Dendritic cell treated with granulocyte-macrophage colony-stimulating factor and Interleukin-4, amounts not matched to agents 40 ng/mL and 50 ng/mL, for 4 days (primary cell): ENCODE data around the gene FASN.

Source experiments
- H3K27ac Mint-ChIP-seq: one replicate; pipeline ENCODE4 v1.8.0; 2022; ENCODE audit warnings: mild to moderate bottlenecking, mixed read lengths
- H3K27me3 Mint-ChIP-seq: one replicate; pipeline ENCODE4 v1.8.0; 2022; ENCODE audit warnings: mild to moderate bottlenecking, mixed read lengths
- H3K36me3 Mint-ChIP-seq: one replicate; pipeline ENCODE4 v1.8.0; 2022; ENCODE audit warnings: low read depth, mixed read lengths
- H3K4me1 Mint-ChIP-seq: one replicate; pipeline ENCODE4 v1.8.0; 2022; ENCODE audit warnings: low read depth, mixed read lengths
- H3K4me3 Mint-ChIP-seq: one replicate; pipeline ENCODE4 v1.8.0; 2022; ENCODE audit warnings: mild to moderate bottlenecking, moderate library complexity, mixed read lengths
- H3K9me3 Mint-ChIP-seq: one replicate; pipeline ENCODE4 v1.8.0; 2022; ENCODE audit warnings: mixed read lengths
- intact Hi-C: fragments of 100-400 bp; cut with micrococcal nuclease; formaldehyde crosslinking; loops from one replicate; pipeline ENCODE4 v1.15.0; 2022

Gene FASN

GRCh38 chr17:82083533-82084359 lies 14.3 kb downstream of the FASN start:
- Mint-ChIP-seq H3K36me3 (peaks cover 100% of the 10 kb centered on the region), H3K4me1 (no peaks in the 10 kb centered on the region), H3K27ac (no peak overlapping the region), H3K4me3 (no peak overlapping the region), H3K9me3 (no peaks in the 10 kb centered on the region), H3K27me3 (no peaks in the 10 kb centered on the region)
- intact Hi-C loops, result no loop called here

GRCh38 chr17:82083009-82083408 lies 15.0 kb downstream of the FASN start:
- no peaks in the 10 kb centered on the region for H3K27me3 Mint-ChIP-seq
- H3K4me1 Mint-ChIP-seq, result peaks cover 3% of the 10 kb centered on the region
- H3K36me3 Mint-ChIP-seq, result peaks cover 100% of the 10 kb centered on the region
- intact Hi-C loops, result no loop called here
- H3K27ac Mint-ChIP-seq, result no peak overlapping the region
- no peaks in the 10 kb centered on the region for H3K9me3 Mint-ChIP-seq
- no peak overlapping the region for H3K4me3 Mint-ChIP-seq

GRCh38 chr17:82082456-82082855 lies 15.6 kb downstream of the FASN start:
- intact Hi-C loops, result no loop called here
- Mint-ChIP-seq H3K27me3 (no peaks in the 10 kb centered on the region), H3K4me3 (no peak overlapping the region), H3K4me1 (peaks cover 5% of the 10 kb centered on the region), H3K9me3 (no peaks in the 10 kb centered on the region), H3K36me3 (peaks cover 100% of the 10 kb centered on the region), H3K27ac (no peak overlapping the region)

GRCh38 chr17:82081966-82082365 lies 16.1 kb downstream of the FASN start:
- no peaks in the 10 kb centered on the region for H3K27me3 Mint-ChIP-seq
- no peak overlapping the region for H3K27ac Mint-ChIP-seq
- H3K4me1 Mint-ChIP-seq, result peaks cover 5% of the 10 kb centered on the region
- H3K4me3 Mint-ChIP-seq, result no peak overlapping the region
- intact Hi-C loops, result no loop called here
- H3K36me3 Mint-ChIP-seq, result peaks cover 98% of the 10 kb centered on the region
- no peaks in the 10 kb centered on the region for H3K9me3 Mint-ChIP-seq

GRCh38 chr17:82081546-82081945 lies 16.5 kb downstream of the FASN start:
- Mint-ChIP-seq H3K4me1 (peaks cover 5% of the 10 kb centered on the region), H3K27me3 (peaks cover under 1% of the 10 kb centered on the region), H3K4me3 (no peak overlapping the region), H3K36me3 (peaks cover 94% of the 10 kb centered on the region), H3K27ac (no peak overlapping the region), H3K9me3 (no peaks in the 10 kb centered on the region)
- intact Hi-C loops, result no loop called here

GRCh38 chr17:82080789-82081464 lies 17.1 kb downstream of the FASN start:
- Mint-ChIP-seq H3K27ac (no peak overlapping the region), H3K9me3 (no peaks in the 10 kb centered on the region), H3K27me3 (peaks cover 1% of the 10 kb centered on the region), H3K4me3 (no peak overlapping the region), H3K4me1 (peaks cover 5% of the 10 kb centered on the region), H3K36me3 (peaks cover 88% of the 10 kb centered on the region)
- intact Hi-C loops, result no loop called here

- Mint-ChIP-seq H3K4me3 (no peak overlapping the region), H3K36me3 (peaks cover 81% of the 10 kb centered on the region), H3K27ac (no peak overlapping the region), H3K9me3 (no peaks in the 10 kb centered on the region), H3K27me3 (peaks cover 1% of the 10 kb centered on the region), H3K4me1 (peaks cover 5% of the 10 kb centered on the region)
- intact Hi-C loops, result no loop called here
Observed at GRCh38 chr17:82080048-82080788, 17.8 kb downstream of the FASN start.

- no peaks in the 10 kb centered on the region for H3K9me3 Mint-ChIP-seq
- peaks cover 1% of the 10 kb centered on the region for H3K27me3 Mint-ChIP-seq
- H3K4me3 Mint-ChIP-seq, result no peak overlapping the region
- H3K4me1 Mint-ChIP-seq, result peaks cover 5% of the 10 kb centered on the region
- no peak overlapping the region for H3K27ac Mint-ChIP-seq
- H3K36me3 Mint-ChIP-seq, result peaks cover 70% of the 10 kb centered on the region
- intact Hi-C loops, result no loop called here
Observed at GRCh38 chr17:82079001-82079677, 18.9 kb downstream of the FASN start.

GRCh38 chr17:82078433-82078832 lies 19.6 kb downstream of the FASN start:
- H3K4me1 Mint-ChIP-seq, result peaks cover 5% of the 10 kb centered on the region
- H3K4me3 Mint-ChIP-seq, result no peak overlapping the region
- no peak overlapping the region for H3K27ac Mint-ChIP-seq
- intact Hi-C loops, result no loop called here
- peaks cover 7% of the 10 kb centered on the region for H3K27me3 Mint-ChIP-seq
- peaks cover 63% of the 10 kb centered on the region for H3K36me3 Mint-ChIP-seq
- H3K9me3 Mint-ChIP-seq, result no peaks in the 10 kb centered on the region

- H3K27ac Mint-ChIP-seq, result no peak overlapping the region
- peaks cover 56% of the 10 kb centered on the region for H3K36me3 Mint-ChIP-seq
- H3K9me3 Mint-ChIP-seq, result no peaks in the 10 kb centered on the region
Observed at GRCh38 chr17:82077617-82078358, 20.2 kb downstream of the FASN start.

GRCh38 chr17:82076785-82077591 lies 21.0 kb downstream of the FASN start:
- H3K4me1 Mint-ChIP-seq, result peaks cover 5% of the 10 kb centered on the region
- no peaks in the 10 kb centered on the region for H3K9me3 Mint-ChIP-seq
- H3K36me3 Mint-ChIP-seq, result peaks cover 48% of the 10 kb centered on the region
- intact Hi-C loops, result no loop called here
- H3K4me3 Mint-ChIP-seq, result no peak overlapping the region
- H3K27me3 Mint-ChIP-seq, result peaks cover 9% of the 10 kb centered on the region
- H3K27ac Mint-ChIP-seq, result no peak overlapping the region

More at GRCh38 chr17:82077617-82078358, 20.2 kb downstream of the FASN start:
- H3K27me3 Mint-ChIP-seq, result peaks cover 7% of the 10 kb centered on the region
- intact Hi-C loops, result no loop called here
- H3K4me3 Mint-ChIP-seq, result no peak overlapping the region
- peaks cover 5% of the 10 kb centered on the region for H3K4me1 Mint-ChIP-seq

GRCh38 chr17:82076018-82076784 lies 21.8 kb downstream of the FASN start:
- Mint-ChIP-seq H3K9me3 (no peaks in the 10 kb centered on the region), H3K4me1 (peaks cover 5% of the 10 kb centered on the region), H3K4me3 (no peak overlapping the region), H3K27ac (no peak overlapping the region), H3K27me3 (peaks cover 9% of the 10 kb centered on the region), H3K36me3 (peaks cover 40% of the 10 kb centered on the region)
- intact Hi-C loops, result no loop called here
